Mucosa of descending colon (tissue), 3 donors: ENCODE results near the gene CBX2. TPM values are rescaled to one million over a fixed set of nuclear protein-coding genes. Genes with fewer than 3 reads are reported as not detected.

Experiments
- ATAC-seq: fragments of 200-7000 bp; cut with Tn5 transposase; one replicate; pipeline ENCODE4 v1.9.1; 2020; ENCODE audit warnings: mild to moderate bottlenecking, moderate library complexity
- DNase-seq, 3 donors: peaks; one replicate each; pipeline ENCODE4 v3.0.0-alpha.2; 2020
- H3K36me3 ChIP-seq: fragments of 200-600 bp; one replicate; pipeline ENCODE4 v1.8.0; 2021; ENCODE audit warnings: low read depth, mild to moderate bottlenecking
- H3K4me1 ChIP-seq: fragments of 200-600 bp; one replicate; pipeline ENCODE4 v1.8.0; 2021; ENCODE audit warnings: low read depth, mild to moderate bottlenecking
- H3K4me3 ChIP-seq: fragments of 200-600 bp; one replicate; pipeline ENCODE4 v1.8.0; 2021; ENCODE audit warnings: mild to moderate bottlenecking
- H3K9me3 ChIP-seq: fragments of 200-600 bp; one replicate; pipeline ENCODE4 v1.8.0; 2021; ENCODE audit warnings: mild to moderate bottlenecking
- CTCF ChIP-seq: fragments of 200-600 bp; IDR thresholded peaks from one replicate; pipeline ENCODE4 v1.8.0; 2022; ENCODE audit warnings: antibody characterized with exemption, mild to moderate bottlenecking
- intact Hi-C, 2 donors: fragments of 100-400 bp; cut with DNase I in 1 of 2; cut with micrococcal nuclease in 1 of 2; formaldehyde crosslinking; loops; one replicate each; pipeline versions ENCODE4 v1.11.0 to v1.11.1; 2022; cut with DNase I, micrococcal nuclease
- total RNA-seq, 3 donors: library from RNA; stranded (reverse); fragmentation: NEBNext Ultra II Directional in 2 of 3; extraction: Animal tissue kit (Norgen Biotek cat#: 25700) in 2 of 3; gene quantifications; one replicate each; pipeline versions ENCODE4 v1.2.1 to v1.2.4, GENCODE V29; 2021 to 2023
- donor health status: DM: no; HTN: no; CAD: no; lungs with moderate emphysema.
- donor health status: DM: no; HTN: no; CAD: no.
- donor health status: DM: no; HTN: yes; CAD: no.

Gene CBX2
- total RNA-seq, 3 donors from 2014 or later: 0.14 to 1.5 (median 0.76) TPM

GRCh38 chr17:79741401-79741750 is 36.6 kb upstream of the CBX2 start:
- ATAC-seq (no peak), DNase-seq (no peak)
- Histone ChIP-seq H3K4me3 (no peak overlapping the region), H3K36me3 (no peaks in the 10 kb centered on the region), H3K9me3 (no peaks in the 10 kb centered on the region), H3K4me1 (peaks cover 8% of the 10 kb centered on the region)
- no peak for TF ChIP-seq CTCF
- intact Hi-C loops: no loop called here

- intact Hi-C loops: no loop called here
- no peak overlapping the region for H3K4me3 ChIP-seq
- TF ChIP-seq CTCF: peak; percentile 89
- no peaks in the 10 kb centered on the region for H3K9me3 ChIP-seq
- no peaks in the 10 kb centered on the region for H3K36me3 ChIP-seq
- H3K4me1 ChIP-seq: peaks cover 8% of the 10 kb centered on the region
- peak; percentile 65 to 85 (median 79) for DNase-seq
- ATAC-seq: peak; percentile 76
Measured at GRCh38 chr17:79741751-79742588, 36.0 kb upstream of the CBX2 start.

- no peaks in the 10 kb centered on the region for H3K9me3 ChIP-seq
Measured at GRCh38 chr17:79742589-79742918, 35.4 kb upstream of the CBX2 start.

GRCh38 chr17:79742951-79743476 is 34.9 kb upstream of the CBX2 start:
- no peaks in the 10 kb centered on the region for H3K36me3 ChIP-seq
- no peak for TF ChIP-seq CTCF
- H3K4me1 ChIP-seq: peaks cover 8% of the 10 kb centered on the region
- ATAC-seq (no peak), DNase-seq (no peak)
- no peaks in the 10 kb centered on the region for H3K9me3 ChIP-seq
- intact Hi-C loops: no loop called here
- no peak overlapping the region for H3K4me3 ChIP-seq

More at GRCh38 chr17:79742589-79742918, 35.4 kb upstream of the CBX2 start:
- intact Hi-C loops: no loop called here
- ATAC-seq: no peak
- no peak for DNase-seq
- TF ChIP-seq CTCF: no peak
- H3K36me3 ChIP-seq: no peaks in the 10 kb centered on the region
- no peak overlapping the region for H3K4me3 ChIP-seq
- peaks cover 8% of the 10 kb centered on the region for H3K4me1 ChIP-seq

GRCh38 chr17:79743614-79744013 is 34.3 kb upstream of the CBX2 start:
- Histone ChIP-seq H3K9me3 (no peaks in the 10 kb centered on the region), H3K36me3 (no peaks in the 10 kb centered on the region), H3K4me1 (peaks cover 8% of the 10 kb centered on the region), H3K4me3 (no peak overlapping the region)
- DNase-seq: no peak
- no peak for ATAC-seq
- intact Hi-C loops: no loop called here
- TF ChIP-seq CTCF: no peak
